AG09309 (cell line): ENCODE data around the gene PER2.

Source experiments
- DNase-seq: peaks from one replicate; pipeline ENCODE4 v3.0.0-alpha.2; 2010; ENCODE audit warnings: low read depth
- H3K4me3 ChIP-seq: 2 replicates; pipeline ENCODE4 v1.5.1; 2011; ENCODE audit warnings: mild to moderate bottlenecking, low read depth, low read length, moderate library complexity; ENCODE audit not compliant: control insufficient read depth
- CTCF ChIP-seq: IDR thresholded peaks from 2 replicates; pipeline ENCODE4 v1.5.1; 2011; ENCODE audit warnings: mild to moderate bottlenecking, low read depth, low read length, inconsistent platforms; ENCODE audit not compliant: insufficient read depth, control insufficient read depth; ENCODE audit errors: missing control alignments

Gene PER2

DNA sequence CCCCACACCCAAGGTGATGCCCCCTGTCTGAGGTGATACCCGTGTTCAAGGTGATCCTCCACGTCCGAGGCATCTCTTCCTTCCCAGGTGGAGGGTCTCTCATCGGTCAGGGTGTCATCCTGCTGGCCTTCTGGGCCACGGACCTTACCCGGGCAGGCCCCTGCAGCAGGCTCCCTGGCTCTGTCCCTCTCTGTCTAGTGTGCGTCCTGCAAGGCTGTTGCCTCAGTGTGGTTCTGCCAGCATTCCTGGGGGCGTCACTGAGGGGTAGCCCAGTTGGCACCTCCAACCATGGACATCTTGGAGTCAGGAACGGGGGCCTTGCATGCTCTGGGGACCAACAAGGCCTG lies 5.6 kb upstream of the PER2 start:
- H3K4me3 ChIP-seq, result no peak overlapping the region
- TF ChIP-seq CTCF, result no peak
- DNase-seq, result no peak

- DNase-seq, result no peak
- no peak overlapping the region for H3K4me3 ChIP-seq
- TF ChIP-seq CTCF, result no peak
Observed at GRCh38 chr2:238291550-238292281, 3.3 kb upstream of the PER2 start.

DNA sequence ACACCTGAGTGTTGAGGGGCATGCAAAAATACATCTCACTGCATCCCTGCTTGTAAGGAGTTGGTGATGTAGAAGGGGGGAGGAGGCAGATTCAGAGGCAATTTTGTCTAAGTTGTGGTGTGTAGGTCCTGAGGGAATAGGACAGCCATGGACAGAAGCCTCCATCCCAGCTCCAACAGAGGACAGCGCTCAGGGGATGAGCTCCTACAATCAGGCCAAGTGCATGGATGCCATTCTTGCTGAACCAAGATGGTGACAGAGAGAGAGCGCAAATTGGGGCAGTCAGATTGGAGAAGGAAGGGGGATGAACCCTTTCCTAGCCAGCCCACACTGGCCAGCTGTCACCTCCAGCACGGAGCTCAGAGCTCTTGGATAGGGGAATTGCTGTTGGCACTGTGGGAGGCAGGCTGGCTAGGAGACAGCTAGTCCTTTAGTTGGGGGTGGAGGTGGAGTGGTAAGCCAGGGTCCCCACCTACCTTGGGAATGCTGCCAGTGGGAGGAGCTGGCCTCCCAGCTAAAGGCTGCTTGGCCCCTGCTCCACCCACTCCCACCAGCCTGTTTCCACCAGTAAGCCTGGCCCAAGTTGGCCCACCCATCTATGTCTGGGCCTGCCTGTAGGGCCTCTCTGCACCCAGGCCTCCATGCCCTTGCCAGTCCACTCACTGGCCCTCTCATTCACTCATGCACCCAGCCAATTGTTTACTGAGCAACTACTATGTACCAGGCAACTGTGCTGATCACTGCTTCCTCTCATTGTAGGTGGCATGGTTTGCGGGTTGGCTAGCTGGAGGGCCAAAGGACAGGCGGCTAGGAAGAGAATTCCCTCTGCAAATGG lies 2.5 kb upstream of the PER2 start:
- no peak for TF ChIP-seq CTCF
- no peak for DNase-seq
- no peak overlapping the region for H3K4me3 ChIP-seq

DNA sequence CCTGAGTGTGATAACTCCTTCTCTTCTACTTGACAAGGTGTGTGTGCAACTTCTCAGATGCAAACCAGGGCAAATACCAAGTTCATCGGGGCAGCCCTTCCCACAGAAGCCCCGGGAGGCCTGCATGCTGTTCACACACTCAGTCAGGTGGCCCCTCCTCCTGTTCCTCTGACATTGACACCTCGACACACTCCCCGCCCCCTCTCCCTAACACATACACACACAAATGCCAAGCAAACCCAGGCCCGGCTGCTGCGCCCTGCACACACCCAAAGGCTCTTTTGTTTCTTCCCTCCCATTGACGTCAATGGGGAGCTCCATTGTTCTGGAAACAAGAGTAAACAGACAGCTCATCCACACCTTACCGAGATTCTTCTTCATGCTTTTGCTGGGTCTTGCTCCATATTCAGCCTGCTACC lies 1.7 kb upstream of the PER2 start:
- no peak for DNase-seq
- no peak overlapping the region for H3K4me3 ChIP-seq
- no peak for TF ChIP-seq CTCF

GRCh38 chr2:238289574-238289973 lies 1.2 kb upstream of the PER2 start:
- TF ChIP-seq CTCF, result no peak
- H3K4me3 ChIP-seq, result peak overlapping the region; percentile 56; the same call in 1 of the 2 replicates
- DNase-seq, result no peak

- DNase-seq, result peak; percentile 94
- TF ChIP-seq CTCF, result peak; percentile 36
- H3K4me3 ChIP-seq, result peak overlapping the region; percentile 56
Observed at GRCh38 chr2:238288650-238289573, 502 bp upstream of the PER2 start.
